Forelimb muscle (tissue), 1 donor: ENCODE results near the gene RIPOR2. TPM values are rescaled to one million over a fixed set of nuclear protein-coding genes. Genes with fewer than 3 reads are reported as not detected.

Experiments used
- DNase-seq: peaks from one replicate; pipeline ENCODE4 v3.0.0-alpha.2; 2013; ENCODE audit warnings: low read depth
- polyA plus RNA-seq: library from polyadenylated mRNA; unstranded; fragments of 120-200 nt; gene quantifications from one replicate; pipeline ENCODE4 v1.2.1, GENCODE V29; 2013; ENCODE audit not compliant: insufficient read length

RIPOR2 gene
- polyA plus RNA-seq, 1 donor: 29.3 TPM

DNA sequence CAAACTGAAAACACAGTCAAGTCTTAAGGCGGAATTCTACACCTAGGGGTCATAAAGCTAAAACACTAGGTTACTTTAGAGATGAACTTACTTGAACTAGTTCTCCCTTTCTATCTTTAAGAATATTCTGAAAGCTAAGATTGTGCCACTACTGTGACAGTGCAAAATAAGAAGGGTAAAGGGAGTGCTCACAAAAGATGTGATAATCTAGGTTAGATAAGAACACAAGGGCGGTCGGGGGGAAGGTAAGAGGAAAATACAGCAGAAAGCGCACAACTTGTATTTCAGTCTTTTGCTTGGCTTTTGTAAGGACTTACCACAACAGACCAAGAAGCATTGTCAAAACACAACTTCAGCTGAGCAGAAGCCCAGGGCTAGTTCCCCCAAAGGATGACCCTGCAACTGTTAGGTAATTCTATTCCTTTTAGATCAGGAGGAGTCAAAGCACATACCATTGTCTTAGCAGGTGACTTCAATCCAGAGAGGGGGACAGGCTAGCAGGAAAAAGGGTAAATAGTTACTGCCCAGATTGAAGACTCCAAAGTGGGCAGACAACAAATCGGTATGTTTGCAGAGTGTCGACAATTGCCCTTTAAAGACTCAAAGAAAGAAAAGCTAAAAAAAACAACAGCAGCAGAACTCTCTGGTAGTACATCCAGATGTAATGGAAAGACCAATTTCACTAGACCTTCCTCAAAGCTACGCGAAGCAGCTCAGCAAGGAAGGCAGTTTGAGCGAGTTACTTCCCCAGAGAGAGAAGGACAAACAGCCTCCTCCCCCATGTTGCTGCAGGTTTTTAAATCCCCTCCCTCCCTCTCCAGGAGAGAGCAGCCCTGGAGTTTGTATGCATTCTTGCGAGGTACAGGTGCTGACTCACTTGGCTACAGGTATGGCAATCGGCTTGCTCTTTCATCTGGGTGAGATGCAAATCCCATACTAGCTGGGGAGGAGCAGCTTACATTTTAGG lies 59.0 kb downstream of the RIPOR2 start:
- no peak for DNase-seq

DNA sequence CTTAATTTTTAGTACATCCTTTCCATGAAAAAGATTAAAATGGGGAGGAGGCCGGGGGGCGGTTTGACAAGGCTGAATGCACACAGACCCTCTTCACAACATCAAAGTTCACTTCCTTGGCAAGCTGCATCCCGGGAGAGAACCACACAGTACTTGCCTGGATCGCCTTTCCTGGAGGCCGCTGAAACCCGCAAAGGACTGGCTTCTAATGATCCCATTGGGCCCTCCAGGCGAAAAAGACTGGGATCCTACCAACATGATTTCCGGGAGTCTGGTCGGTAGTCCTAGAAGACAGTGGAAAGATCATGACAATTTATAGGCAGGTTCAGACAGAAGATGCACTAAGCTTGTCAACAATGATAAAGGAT lies 60.2 kb downstream of the RIPOR2 start:
- DNase-seq: no peak

DNA sequence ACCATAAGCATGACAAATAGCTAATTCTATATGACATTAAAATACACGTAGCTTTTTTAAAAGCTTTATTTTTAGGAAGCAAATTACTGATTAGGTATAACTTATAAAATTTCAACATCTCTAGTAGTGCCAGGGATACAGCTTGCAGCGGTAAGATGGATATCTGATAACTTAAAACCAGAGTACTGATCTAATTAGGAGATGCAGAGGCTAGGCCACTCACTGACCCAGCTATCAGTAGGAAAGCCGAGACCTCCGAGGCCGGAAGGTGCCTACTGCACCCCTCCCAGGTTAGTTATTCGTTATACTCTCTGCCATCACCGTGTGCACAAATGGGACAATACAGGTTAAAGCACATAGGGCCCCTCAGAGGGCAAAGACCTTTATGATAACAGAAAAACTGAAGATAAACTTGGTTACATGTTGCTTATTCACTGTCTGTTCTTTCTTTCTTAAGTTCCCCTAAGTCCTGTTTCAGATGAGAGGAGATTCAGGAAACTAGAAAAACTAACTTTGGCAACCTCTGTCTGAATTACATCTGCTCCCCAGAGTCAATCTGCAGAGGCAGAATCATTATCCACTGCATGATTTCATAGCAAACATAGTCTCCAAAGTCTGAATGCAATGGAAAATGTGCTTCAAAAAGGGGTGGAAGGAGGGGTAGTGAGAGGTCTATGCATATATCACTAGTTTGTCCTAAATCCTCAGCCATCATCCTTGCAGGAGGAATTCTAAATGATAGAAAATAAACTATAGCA lies 60.8 kb downstream of the RIPOR2 start:
- DNase-seq: peak; percentile 87

DNA sequence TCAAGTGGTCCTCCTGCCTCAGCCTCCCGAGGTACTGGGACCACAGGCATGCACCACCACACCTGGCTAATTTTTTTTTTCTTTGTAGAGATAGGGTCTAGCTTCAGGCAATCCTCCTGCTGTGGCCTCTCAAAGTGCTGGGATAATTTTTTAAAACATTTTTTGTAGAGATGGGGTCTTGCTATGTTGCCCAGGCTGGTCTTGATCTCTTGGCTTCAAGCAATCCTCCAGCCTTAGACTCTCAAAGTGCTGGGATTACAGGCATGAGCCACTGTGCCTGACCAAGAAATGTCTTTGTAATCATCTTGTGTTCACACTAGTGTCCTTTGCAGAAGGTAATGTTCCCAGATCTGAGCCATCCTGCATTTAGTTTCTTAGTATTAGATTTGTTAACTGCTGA lies 61.6 kb downstream of the RIPOR2 start:
- DNase-seq: no peak

DNA sequence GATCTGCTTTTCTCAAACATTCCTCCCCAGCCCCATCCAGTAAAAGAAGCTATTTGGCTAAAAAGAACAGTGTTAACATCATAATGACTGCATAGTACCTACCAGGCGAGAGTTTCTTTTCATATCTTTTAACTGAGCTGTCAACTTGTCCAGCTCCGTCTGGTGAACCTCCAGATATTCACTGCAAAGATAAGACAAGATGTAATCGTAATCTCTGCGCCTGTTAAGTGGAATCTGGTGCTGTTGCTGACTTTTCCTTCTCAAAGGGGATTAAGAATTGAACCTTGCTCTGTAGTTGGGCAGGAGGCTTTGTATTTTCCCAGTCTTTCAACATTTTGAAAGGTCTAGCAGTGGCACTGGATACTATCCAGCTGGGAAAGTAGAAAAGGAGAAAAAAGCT lies 63.0 kb downstream of the RIPOR2 start:
- no peak for DNase-seq

DNA sequence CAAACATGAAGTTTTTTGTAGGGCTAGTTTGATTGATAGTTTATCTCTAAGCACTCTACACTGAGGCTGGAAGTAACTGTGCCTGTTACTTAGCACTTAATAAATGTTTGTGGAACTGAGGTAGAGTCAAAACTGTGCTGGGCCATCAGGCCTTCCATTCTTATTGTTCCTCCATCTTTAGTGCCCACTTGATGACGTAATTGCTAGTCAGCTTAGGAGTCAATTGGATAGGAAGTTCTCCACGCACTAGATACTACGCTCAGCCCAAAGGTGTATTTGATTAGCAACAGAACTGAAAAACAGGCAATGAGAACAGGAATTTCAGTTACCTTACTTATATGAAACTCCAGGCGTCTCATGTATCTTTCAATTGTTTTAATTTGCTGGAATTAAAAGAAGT lies 67.0 kb downstream of the RIPOR2 start:
- no peak for DNase-seq

DNA sequence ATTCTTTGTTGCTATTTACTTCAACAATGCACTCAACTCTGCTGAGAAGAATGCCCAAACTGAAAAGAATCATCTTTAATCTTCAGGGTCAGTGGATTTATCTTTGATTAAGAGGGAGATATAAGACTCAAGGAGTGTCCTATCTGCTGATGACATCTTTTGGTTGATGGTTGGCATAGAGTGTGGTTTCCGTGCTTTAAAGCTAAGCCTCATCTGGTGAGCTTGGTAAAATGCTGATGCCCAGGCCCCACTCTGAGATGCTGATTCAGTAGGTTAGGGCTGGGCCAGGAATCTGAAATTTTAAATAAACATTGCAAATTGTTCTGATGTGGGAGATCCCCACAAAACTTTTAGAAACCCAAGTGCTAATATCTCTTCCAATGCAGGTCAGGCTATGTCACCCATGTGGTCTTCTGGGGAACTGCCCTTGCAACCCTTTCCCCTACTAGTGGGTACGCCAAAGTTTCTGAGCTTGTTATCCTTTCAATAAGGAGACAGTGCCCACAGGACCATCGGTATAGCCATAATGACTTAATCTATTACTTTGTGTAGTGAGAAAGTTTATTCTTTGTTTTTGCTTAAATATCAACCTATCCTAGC lies 68.6 kb downstream of the RIPOR2 start:
- DNase-seq: no peak

DNA sequence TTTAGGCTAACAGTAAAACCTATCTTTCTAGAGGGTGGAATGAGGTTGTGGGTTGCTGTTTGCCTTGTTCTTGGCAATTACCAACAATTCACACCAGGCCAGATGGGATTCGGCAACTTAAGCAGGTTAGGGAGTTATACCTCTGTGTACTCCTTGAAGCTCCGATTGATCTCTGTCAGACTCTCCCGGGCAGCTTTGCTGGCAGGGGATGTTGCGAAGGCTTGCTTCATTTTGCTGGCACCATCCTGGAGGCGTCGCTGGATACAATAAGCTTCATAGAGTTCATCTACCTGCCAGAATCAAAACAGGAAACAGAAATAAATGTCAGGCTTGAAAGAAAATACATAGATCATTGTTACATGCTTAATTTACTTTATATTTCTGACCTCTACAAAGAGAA lies 70.6 kb downstream of the RIPOR2 start:
- DNase-seq: no peak

DNA sequence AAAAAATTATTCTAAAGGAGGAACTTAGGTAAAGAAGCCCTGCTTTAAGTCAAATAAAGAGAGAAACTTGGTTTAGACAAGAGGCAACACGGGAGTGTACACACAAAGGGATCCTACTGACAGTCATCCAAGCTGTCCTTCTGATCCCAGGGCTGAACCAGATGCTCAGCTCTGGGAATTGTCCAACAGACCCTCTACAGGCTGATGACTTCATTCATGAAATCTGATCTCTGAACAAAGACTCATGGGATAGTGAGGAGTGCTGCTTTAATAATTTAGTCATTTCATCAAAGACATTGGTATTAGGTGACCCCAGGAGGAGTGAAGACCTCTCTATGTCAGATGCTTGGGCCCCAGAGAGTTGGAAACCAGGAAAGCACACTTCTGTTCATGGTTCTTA lies 71.4 kb downstream of the RIPOR2 start:
- DNase-seq: peak; percentile 48

DNA sequence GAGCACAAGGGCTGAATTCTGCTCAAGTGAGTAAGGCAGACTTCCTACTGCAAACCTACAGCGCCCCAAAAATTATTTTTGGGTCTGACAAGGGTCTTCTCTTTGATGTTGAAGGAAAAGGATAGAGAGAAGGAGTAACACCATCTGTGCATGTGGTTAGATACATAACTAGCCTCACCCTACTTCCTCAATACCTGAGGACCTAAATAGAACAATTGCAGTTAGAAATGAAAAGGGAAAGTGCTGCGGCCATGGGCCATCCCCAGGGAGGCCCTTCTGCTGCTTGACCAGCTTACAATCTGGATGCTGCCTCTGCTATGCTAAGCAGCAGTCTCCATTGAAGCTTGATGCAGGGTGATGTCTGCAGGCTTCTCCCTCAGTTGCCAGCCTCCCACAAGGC lies 73.8 kb downstream of the RIPOR2 start:
- no peak for DNase-seq

DNA sequence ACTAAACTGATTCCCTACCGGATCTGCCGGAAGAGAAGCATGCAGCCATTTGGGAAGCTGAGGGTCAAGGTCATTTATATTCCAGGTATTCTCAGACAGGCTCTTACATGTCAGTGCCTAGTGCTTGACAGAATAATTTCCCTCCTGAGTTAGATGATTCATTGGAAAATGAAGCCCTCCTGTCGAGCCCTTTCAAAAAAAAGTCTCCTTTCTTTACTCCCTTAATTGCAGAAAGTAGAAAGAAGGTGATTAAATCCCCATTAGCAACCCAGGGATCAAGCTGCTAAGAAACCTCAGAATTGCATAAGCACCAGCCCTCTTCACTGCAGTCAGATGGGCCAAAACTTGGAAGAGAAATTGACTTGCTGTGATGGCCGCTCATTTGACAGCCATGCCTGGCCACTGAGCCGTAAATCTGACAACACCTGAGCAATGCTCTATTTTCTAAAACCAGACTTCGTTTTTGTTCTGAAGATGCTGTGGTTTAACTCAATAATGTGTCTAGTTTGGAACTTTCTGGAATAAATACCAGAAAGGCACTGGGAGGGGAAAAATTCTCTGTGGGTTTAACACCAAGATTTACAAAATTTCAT lies 76.1 kb downstream of the RIPOR2 start:
- DNase-seq: no peak

DNA sequence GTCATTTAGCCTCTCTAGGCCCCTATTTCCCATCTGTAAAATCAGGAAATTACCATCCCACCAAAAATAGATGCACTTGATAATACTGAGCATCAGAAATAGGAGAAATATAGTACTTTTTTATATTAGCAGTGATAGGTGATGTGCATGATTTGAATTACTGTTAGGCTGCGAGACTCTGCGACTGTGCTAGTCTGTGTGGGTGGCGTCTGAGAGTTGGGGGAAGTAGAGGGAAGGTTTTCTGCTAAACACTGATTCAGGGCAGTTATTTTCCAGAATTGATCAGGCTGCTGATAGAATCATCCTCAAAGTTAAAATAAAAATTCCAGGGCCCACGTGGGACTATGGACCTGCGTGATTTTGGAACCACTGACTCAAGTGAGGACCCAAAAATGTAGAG lies 76.6 kb downstream of the RIPOR2 start:
- no peak for DNase-seq

DNA sequence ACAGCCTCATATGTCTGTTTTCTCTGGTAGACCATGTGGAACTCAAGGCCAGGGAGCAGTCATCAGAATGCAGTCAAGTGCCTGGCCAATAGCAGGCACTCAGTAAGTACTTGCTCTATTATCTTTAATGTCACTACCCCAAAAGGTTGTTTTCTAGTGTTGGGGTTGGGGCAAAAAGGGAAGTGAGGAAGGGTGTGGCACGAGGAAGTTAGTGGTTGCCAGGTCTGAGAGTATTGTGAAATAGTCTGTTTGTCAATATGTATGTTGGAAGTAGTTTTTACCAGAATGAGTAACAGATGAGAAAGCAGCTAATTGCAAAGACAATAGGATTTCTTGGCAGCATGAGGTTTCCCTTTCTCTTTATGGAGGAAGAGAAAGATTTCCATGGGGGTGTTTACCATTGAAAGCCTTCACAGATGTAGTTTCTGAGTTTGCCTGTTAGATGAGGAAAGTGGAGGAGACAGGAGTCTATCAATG lies 77.5 kb downstream of the RIPOR2 start:
- DNase-seq: no peak

DNA sequence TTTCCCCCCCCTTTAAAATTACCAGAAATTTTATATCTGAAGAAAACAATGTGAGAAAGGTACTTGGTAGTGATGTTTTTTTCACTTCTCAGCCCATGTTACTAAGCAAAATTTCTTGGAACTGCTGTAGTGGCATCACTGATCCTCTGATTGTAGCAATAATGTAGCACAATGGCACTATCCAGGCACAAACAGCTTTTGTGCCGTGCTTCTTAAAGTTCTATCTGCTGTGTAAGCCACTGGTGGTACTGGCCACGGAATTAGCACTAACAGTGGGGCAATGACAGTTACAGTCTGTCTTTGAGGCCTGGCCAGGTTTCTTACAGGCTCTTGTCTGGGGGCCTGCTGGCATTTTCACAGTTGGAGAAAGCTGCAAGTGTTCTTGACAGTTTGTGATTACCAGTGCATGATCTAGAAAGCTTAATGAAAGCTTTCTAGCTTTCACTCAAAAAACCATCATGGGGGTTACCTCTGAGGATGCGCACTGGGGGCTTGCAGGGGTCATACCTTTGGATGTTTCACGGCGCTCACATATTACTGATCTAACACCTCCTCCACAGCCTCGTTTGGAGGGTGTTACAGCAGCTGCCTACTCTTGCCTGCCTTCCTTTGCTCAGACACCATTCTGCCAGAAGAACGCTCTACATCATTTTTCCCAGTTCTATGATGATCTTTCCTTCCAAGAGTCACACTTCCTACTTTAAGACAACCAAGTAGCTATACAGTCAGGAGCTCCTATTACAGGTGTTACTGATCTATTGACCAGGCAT lies 78.7 kb downstream of the RIPOR2 start:
- DNase-seq: no peak

DNA sequence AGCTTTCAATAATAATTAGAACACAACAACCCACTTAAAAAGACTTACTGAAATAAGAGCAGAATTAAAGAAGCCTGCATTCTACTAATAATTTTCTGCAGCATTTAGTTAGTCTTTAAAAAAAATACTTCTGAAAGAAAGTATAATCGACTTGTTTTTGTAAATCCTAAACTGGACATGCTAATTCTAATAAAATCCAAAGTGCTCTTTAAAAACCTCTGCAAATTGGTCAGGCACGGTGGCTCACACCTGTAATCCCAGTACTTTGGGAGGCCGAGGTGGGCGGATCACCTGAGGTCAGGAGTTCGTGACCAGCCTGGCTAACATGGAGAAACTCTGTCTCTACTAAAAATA lies 79.5 kb downstream of the RIPOR2 start:
- DNase-seq: no peak

DNA sequence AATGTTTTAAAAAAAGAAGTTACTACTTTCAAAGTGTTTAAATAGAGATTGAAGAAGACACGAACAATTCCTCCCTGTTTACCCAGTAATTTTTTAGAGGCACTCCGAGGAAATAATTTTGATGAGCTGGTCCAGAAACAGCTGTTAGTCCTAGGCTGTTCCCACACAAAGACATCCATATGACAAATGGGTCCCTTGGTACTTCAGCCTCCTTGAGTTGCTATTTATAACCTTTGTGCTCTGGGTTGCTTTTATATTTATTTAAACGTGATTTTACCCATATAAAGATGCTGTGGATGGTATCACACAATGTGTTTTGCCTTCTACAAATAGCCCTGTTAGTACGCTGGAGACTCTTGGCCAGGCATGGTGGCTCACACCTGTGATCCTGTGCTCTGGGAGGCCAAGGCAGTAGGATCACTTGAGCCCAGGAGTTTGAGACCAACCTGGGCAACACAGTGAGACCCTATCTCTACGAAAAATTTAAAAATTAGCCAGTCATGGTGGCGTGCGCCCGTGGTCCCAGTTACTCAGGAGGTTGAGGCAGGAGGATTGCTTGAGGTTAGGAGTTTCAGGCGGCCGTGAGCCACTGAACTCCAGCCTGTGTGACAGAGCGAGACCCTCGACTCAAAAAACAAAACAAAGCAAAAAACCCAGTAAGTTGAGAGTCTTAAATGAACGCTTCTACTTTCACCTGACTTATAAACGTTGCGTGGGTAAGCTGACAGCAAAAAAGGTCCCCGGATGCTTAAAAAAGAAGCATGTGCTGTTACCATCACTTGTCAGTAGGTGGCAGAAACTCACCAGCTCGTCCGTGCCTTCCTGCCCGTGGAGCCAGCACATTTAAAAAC lies 80.1 kb downstream of the RIPOR2 start:
- DNase-seq: peak; percentile 65

DNA sequence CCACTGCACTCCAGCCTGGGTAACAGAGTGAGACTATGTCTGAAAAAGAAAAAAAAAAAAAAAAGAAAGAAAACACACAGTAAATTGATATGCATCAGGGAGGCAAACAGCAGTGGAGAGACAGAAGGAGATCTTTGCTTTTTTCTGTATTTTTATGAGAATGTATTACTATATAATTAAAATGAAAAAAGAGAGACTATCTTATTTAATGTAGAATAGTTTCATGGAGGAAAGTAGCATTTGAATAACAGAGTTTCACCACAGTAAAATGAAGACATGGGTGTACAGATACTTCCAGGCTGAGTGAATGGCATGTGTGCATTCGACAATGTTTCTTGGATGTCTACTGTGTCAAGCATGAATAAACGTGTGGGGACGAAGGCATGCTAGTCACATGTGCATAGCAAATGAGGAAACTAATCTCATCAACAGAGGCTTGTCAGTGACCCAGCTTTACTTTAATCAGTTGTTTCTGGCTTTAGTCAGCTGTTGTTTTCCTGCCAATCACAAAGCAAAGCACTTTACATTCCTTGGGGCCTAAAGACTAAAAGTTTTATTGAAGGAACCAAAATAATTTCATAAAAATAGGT lies 81.6 kb downstream of the RIPOR2 start:
- no peak for DNase-seq

DNA sequence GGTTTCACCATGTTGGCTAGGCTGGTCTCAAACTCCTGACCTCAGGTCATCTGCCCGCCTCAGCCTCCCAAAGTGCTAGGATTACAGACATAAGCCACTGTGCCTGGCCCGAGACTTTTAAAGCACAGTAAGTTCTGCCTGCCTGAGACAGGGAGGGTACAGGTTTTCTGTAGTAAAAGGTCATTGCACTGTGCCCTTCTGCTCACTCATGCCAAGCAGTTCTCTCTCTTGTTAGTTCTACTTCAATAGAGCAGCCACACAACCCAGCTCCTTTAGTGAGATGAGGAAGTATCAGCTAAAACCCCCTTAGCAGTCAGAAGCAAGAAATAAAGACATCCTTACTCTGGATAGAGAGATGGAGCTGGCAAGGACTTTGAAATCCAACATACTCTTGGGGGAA lies 84.7 kb downstream of the RIPOR2 start:
- no peak for DNase-seq

DNA sequence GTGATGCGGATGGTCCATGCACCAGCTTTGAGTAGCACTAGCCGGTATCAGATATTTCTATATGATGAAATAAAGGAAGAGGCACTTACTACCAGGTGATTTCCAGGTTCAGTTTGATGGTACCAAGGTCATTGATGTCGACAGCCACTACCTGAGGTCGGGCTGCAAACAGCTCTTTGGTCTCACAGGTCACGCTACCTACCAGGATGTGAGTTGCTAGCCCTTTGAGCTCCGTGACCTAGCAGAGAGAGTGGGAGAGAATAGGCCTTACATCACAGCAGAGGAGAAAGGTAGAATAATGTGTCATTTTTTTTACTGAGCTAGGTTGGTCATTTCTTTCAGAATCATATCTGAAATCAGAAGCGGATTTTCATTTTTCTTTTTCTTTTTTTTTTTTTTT lies 86.0 kb downstream of the RIPOR2 start:
- no peak for DNase-seq

DNA sequence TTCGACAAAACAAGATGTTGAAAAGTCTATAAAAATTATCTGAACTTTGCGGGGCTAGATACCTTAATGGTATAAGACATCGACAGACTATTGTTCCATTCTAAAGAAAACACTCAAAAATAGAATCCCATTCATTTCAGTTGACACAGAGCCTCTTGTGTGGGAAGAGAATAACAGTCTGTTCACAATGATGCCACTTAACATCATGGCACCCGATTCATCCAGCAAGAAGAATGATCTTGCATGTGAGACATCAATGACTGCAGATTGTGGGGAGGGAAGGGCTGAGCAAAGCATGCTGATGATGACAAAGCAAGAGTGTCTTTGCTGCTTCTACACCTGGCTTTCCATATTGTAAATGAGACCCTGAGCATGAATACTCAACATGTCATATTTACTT lies 87.3 kb downstream of the RIPOR2 start:
- DNase-seq: no peak
